Glutamatergic neuron (in vitro differentiated cells): ENCODE results near the gene FABP7. TPM values are rescaled to one million over a fixed set of nuclear protein-coding genes. Genes with fewer than 3 reads are reported as not detected.
A peak's percentile ranks its signal among the peaks of the same experiment; 100 is the strongest.

Source experiments
- DNase-seq: peaks from one replicate; pipeline ENCODE4 v3.0.0; 2022
- H3K27ac Mint-ChIP-seq: one replicate; pipeline ENCODE4 v1.8.0; 2020; ENCODE audit warnings: mild to moderate bottlenecking, mixed read lengths, inconsistent platforms; ENCODE audit not compliant: unreplicated experiment
- H3K27me3 Mint-ChIP-seq: one replicate; pipeline ENCODE4 v1.8.0; 2020; ENCODE audit warnings: mild to moderate bottlenecking, moderate library complexity, mixed read lengths, inconsistent platforms; ENCODE audit not compliant: unreplicated experiment
- H3K36me3 Mint-ChIP-seq: one replicate; pipeline ENCODE4 v1.8.0; 2020; ENCODE audit warnings: mild to moderate bottlenecking, mixed read lengths, inconsistent platforms; ENCODE audit not compliant: unreplicated experiment
- H3K4me1 Mint-ChIP-seq: one replicate; pipeline ENCODE4 v1.8.0; 2020; ENCODE audit warnings: mild to moderate bottlenecking, low read depth, mixed read lengths, inconsistent platforms; ENCODE audit not compliant: unreplicated experiment
- H3K4me3 Mint-ChIP-seq: one replicate; pipeline ENCODE4 v1.8.0; 2020; ENCODE audit warnings: mild to moderate bottlenecking, mixed read lengths, inconsistent platforms; ENCODE audit not compliant: unreplicated experiment
- H3K9me3 Mint-ChIP-seq: one replicate; pipeline ENCODE4 v1.8.0; 2020; ENCODE audit warnings: mild to moderate bottlenecking, moderate library complexity, mixed read lengths, inconsistent platforms; ENCODE audit not compliant: unreplicated experiment
- CTCF ChIP-seq: fragments of 200-600 bp; sonication (generic); IDR thresholded peaks from one replicate; pipeline ENCODE4 v1.5.0; 2021; ENCODE audit not compliant: partially characterized antibody, unreplicated experiment
- total RNA-seq: library from RNA; stranded (reverse); fragmentation: NEBNext Ultra II Directional; extraction: Animal tissue kit (Norgen Biotek cat#: 25700); gene quantifications from one replicate; pipeline ENCODE4 v1.2.1, GENCODE V29; 2021; ENCODE audit not compliant: unreplicated experiment

FABP7 gene
- total RNA-seq, 1 donor from 2014 or later = 3.3 TPM

- peaks cover 10% of the 10 kb centered on the region for H3K27me3 Mint-ChIP-seq
- H3K36me3 Mint-ChIP-seq = no peaks in the 10 kb centered on the region
- H3K27ac Mint-ChIP-seq = no peak overlapping the region
- no peak for TF ChIP-seq CTCF
- H3K4me3 Mint-ChIP-seq = no peak overlapping the region
- peaks cover 9% of the 10 kb centered on the region for H3K4me1 Mint-ChIP-seq
- no peak for DNase-seq
- H3K9me3 Mint-ChIP-seq = peaks cover 10% of the 10 kb centered on the region
Measured at GRCh38 chr6:122788208-122788607, 8.7 kb downstream of the FABP7 start.

- peaks cover 9% of the 10 kb centered on the region for H3K4me1 Mint-ChIP-seq
- TF ChIP-seq CTCF = no peak
- no peaks in the 10 kb centered on the region for H3K36me3 Mint-ChIP-seq
- H3K9me3 Mint-ChIP-seq = peaks cover 10% of the 10 kb centered on the region
- H3K27ac Mint-ChIP-seq = peak overlapping the region; percentile 99
- H3K4me3 Mint-ChIP-seq = peak overlapping the region; percentile 86
- no peak for DNase-seq
- H3K27me3 Mint-ChIP-seq = peaks cover 10% of the 10 kb centered on the region
Measured at GRCh38 chr6:122788663-122789181, 9.2 kb downstream of the FABP7 start.

DNA sequence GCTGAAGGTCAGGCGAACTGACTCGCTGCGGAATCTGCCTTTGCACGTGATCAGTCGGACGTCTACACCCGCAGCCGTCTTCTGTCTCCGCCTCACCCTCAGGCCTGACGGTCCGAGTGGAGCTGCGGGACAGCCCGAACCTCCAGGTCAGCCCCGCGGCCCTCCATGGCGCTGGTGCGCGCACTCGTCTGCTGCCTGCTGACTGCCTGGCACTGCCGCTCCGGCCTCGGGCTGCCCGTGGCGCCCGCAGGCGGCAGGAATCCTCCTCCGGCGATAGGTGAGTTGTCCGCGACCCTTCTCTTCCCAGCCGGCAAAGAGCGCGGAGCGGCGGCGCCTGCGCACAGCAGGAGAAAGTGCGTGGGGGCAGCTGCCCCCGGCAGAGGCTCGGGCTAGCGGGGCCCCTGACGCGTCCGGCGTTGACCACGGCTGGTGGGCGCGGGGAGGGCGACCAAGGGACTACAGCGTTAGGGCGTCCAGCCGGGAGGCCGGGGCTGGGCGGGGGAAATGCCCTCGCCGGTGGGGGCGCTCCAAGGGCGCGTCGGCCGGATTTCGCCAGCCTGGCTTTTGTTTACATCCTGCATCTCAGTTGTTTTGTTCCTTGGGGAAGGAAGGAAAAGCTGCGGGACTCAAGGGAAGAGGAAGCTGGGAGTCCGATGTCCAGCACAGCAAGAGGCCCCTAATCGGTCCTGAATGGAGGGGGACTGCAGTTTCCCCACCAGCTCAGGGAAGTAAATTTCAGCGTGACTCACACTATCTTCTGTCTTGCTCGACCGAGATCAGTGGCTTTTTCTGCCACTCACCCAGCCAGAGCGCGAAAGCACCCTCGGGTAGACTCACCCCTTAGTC lies 9.9 kb downstream of the FABP7 start, which contains the start of gene SMPDL3A:
Gene SMPDL3A, plus strand, starts transcription at position 77 of the 846 bp plus-strand sequence. Its CDS starts 89 bp downstream, at position 166.
- TF ChIP-seq CTCF = peak; percentile 19
- H3K4me3 Mint-ChIP-seq = peak within 1 kb of the TSS; percentile 86
- H3K36me3 Mint-ChIP-seq = no peaks in the 10 kb centered on the region
- DNase-seq = peak; percentile 89
- peaks cover 10% of the 10 kb centered on the region for H3K9me3 Mint-ChIP-seq
- H3K27me3 Mint-ChIP-seq = peaks cover 10% of the 10 kb centered on the region
- H3K4me1 Mint-ChIP-seq = peaks cover 9% of the 10 kb centered on the region
- H3K27ac Mint-ChIP-seq = peak within 1 kb of the TSS; percentile 99

GRCh38 chr6:122790028-122790422 lies 10.5 kb downstream of the FABP7 start:
- peak; percentile 1 for TF ChIP-seq CTCF
- H3K36me3 Mint-ChIP-seq = no peaks in the 10 kb centered on the region
- H3K4me1 Mint-ChIP-seq = peaks cover 9% of the 10 kb centered on the region
- peak; percentile 18 for DNase-seq
- H3K4me3 Mint-ChIP-seq = peak overlapping the region; percentile 86
- H3K27me3 Mint-ChIP-seq = peaks cover 10% of the 10 kb centered on the region
- peaks cover 10% of the 10 kb centered on the region for H3K9me3 Mint-ChIP-seq
- peak overlapping the region; percentile 99 for H3K27ac Mint-ChIP-seq
